ENCODE results near the gene C14orf119. TPM values are rescaled to one million over a fixed set of nuclear protein-coding genes. Genes with fewer than 3 reads are reported as not detected.

C14orf119 gene
- total RNA-seq, 1 donor from 2014 or later: 27.3 TPM

GRCh38 chr14:23148591-23149249 lies 53.4 kb downstream of the C14orf119 start:
- H3K4me3 ChIP-seq (ENCODE audit: low read depth, low read length): no peak overlapping the region
- TF ChIP-seq CTCF (conservative IDR thresholded peaks at IDR 0.05; ENCODE audit: low read depth, low read length): no peak
- no peak for DNase-seq (ENCODE audit: low read depth)

GRCh38 chr14:23149745-23150144 lies 54.4 kb downstream of the C14orf119 start:
- no peak for TF ChIP-seq CTCF (conservative IDR thresholded peaks at IDR 0.05; ENCODE audit: low read depth, low read length)
- no peak overlapping the region for H3K4me3 ChIP-seq (ENCODE audit: low read depth, low read length)

More at GRCh38 chr14:23149745-23150144, 54.4 kb downstream of the C14orf119 start:
- DNase-seq (ENCODE audit: low read depth): no peak

Other genes with a start within 250 kb of the C14orf119 start
- 82.5 and 102 TPM in 2 replicates for gene LRP10, start 223.8 kb upstream of the C14orf119 start, total RNA-seq
- 0.17 and 0.80 TPM in 2 replicates for gene REM2, start 212.3 kb upstream of the C14orf119 start, total RNA-seq
- gene RBM23, start 176.4 kb upstream of the C14orf119 start, total RNA-seq: 76.4 and 90.6 TPM in 2 replicates
- 70.5 and 142 TPM in 2 replicates for gene PRMT5, start 166.1 kb upstream of the C14orf119 start, total RNA-seq
- 40.0 and 70.5 TPM in 2 replicates for gene HAUS4, start 138.4 kb upstream of the C14orf119 start, total RNA-seq
- 63.2 and 105 TPM in 2 replicates for gene AJUBA, start 113.0 kb upstream of the C14orf119 start, total RNA-seq
- 6.0 and 9.4 TPM in 2 replicates for gene C14orf93, start 85.4 kb upstream of the C14orf119 start, total RNA-seq
- gene PSMB5, start 60.6 kb upstream of the C14orf119 start, total RNA-seq: 388 and 413 TPM in 2 replicates
- gene PSMB11, start 53.3 kb upstream of the C14orf119 start, total RNA-seq: not detected in 2 replicates
- 11.1 and 17.7 TPM in 2 replicates for gene CDH24, start 38.0 kb upstream of the C14orf119 start, total RNA-seq
- 84.1 and 85.2 TPM in 2 replicates for gene ACIN1, start 369 bp upstream of the C14orf119 start, total RNA-seq
- not detected in 2 replicates for gene CIROP, start 9.5 kb downstream of the C14orf119 start, total RNA-seq
- not detected in 2 replicates for gene CEBPE, start 23.8 kb downstream of the C14orf119 start, total RNA-seq
- 1.4 and 3.3 TPM in 2 replicates for gene SLC7A8, start 88.2 kb downstream of the C14orf119 start, total RNA-seq
- not detected in 2 replicates for gene RNF212B, start 142.4 kb downstream of the C14orf119 start, total RNA-seq
- gene HOMEZ, start 190.6 kb downstream of the C14orf119 start, total RNA-seq: 10.4 and 11.6 TPM in 2 replicates
- gene PPP1R3E, start 207.4 kb downstream of the C14orf119 start, total RNA-seq: 1.5 and 1.6 TPM in 2 replicates
- gene BCL2L2, start 211.3 kb downstream of the C14orf119 start, total RNA-seq: 10.7 and 13.3 TPM in 2 replicates
- 62.2 and 79.9 TPM in 2 replicates for gene PABPN1, start 226.0 kb downstream of the C14orf119 start, total RNA-seq

All from epithelial cell of proximal tubule (primary cell).